ENCODE results near the gene OR6C76.

- no peak for TF ChIP-seq CTCF (IDR thresholded peaks at IDR 0.05; ENCODE audit: poor library complexity)
- TF ChIP-seq EZH2phosphoT487 (IDR thresholded peaks at IDR 0.05; ENCODE audit: low read depth, severe bottlenecking, unreplicated experiment) = no peak
Measured at GRCh38 chr12:55407866-55408265, 18.2 kb upstream of the OR6C76 start.
